ENCODE measurements around the gene ENO2. TPM values are rescaled to one million over a fixed set of nuclear protein-coding genes. Genes with fewer than 3 reads are reported as not detected.

Gene ENO2
- total RNA-seq, 2 experiments from 2014 or later: 315 to 330 TPM

GRCh38 chr12:6894321-6894720 is 20.1 kb upstream of the ENO2 start:
- H3K27ac Mint-ChIP-seq: no peak overlapping the region
- TF ChIP-seq, protein P1, sequence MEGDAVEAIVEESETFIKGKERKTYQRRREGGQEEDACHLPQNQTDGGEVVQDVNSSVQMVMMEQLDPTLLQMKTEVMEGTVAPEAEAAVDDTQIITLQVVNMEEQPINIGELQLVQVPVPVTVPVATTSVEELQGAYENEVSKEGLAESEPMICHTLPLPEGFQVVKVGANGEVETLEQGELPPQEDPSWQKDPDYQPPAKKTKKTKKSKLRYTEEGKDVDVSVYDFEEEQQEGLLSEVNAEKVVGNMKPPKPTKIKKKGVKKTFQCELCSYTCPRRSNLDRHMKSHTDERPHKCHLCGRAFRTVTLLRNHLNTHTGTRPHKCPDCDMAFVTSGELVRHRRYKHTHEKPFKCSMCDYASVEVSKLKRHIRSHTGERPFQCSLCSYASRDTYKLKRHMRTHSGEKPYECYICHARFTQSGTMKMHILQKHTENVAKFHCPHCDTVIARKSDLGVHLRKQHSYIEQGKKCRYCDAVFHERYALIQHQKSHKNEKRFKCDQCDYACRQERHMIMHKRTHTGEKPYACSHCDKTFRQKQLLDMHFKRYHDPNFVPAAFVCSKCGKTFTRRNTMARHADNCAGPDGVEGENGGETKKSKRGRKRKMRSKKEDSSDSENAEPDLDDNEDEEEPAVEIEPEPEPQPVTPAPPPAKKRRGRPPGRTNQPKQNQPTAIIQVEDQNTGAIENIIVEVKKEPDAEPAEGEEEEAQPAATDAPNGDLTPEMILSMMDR (IDR thresholded peaks at IDR 0.05): no peak
- peaks cover 16% of the 10 kb centered on the region for H3K4me1 Mint-ChIP-seq (ENCODE audit: low read depth)
- ChIA-PET POLR2A (interaction anchor here (1.5 to 2.4 kb wide), 2 partner anchors 10 to 18 kb away, joined by 6 to 7 read pairs; partner anchors contain the start of gene LRRC23), CTCF (no interaction called here)
- H3K9me3 Mint-ChIP-seq: no peaks in the 10 kb centered on the region
- DNase-seq: no peak
- H3K27me3 Mint-ChIP-seq: no peaks in the 10 kb centered on the region
- intact Hi-C loops (cut with micrococcal nuclease): no loop called here
- no peak overlapping the region for H3K4me3 Mint-ChIP-seq
- peaks cover 2% of the 10 kb centered on the region for H3K36me3 Mint-ChIP-seq (ENCODE audit: low read depth)
- ATAC-seq: no peak

GRCh38 chr12:6896846-6897435 is 17.4 kb upstream of the ENO2 start:
- H3K4me1 Mint-ChIP-seq (ENCODE audit: low read depth): peaks cover 14% of the 10 kb centered on the region
- POLR2A ChIA-PET: interaction anchor here (0.8 to 1.0 kb wide), 2 partner anchors 17 to 30 kb away, joined by 3 to 4 read pairs; no protein-coding TSS in a partner anchor
- CTCF ChIA-PET: interaction anchor here (0.9 to 4.4 kb wide), 4 partner anchors 24 to 213 kb away, joined by 3 to 19 read pairs (median 4); partner anchors contain the start of gene SPSB2
- no peak overlapping the region for H3K27ac Mint-ChIP-seq
- no peak for DNase-seq
- TF ChIP-seq, protein P1 (IDR thresholded peaks at IDR 0.05): no peak
- intact Hi-C loops (cut with micrococcal nuclease): no loop called here
- H3K27me3 Mint-ChIP-seq: no peaks in the 10 kb centered on the region
- H3K4me3 Mint-ChIP-seq: no peak overlapping the region
- H3K9me3 Mint-ChIP-seq: no peaks in the 10 kb centered on the region
- peaks cover 2% of the 10 kb centered on the region for H3K36me3 Mint-ChIP-seq (ENCODE audit: low read depth)
- no peak for ATAC-seq

DNA sequence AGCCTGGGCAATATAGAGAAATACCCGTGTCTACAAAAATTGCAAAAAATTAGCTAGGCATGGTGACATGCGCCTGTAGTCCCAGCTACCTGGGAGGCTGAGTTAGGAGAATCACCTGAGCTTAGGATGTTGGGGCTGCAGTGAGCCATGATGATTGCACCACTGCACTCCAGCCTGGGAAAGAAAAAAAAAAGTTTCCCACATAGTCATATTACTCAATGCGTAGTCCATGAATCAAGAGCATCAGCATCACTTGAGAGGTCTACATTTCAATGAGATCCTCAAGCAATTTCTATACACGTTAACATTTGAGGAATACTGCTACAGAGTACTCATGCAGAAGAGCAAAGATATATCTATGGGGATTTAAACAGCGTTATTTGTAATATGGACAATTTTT is 15.0 kb upstream of the ENO2 start:
- ATAC-seq: no peak

GRCh38 chr12:6899837-6900519 is 14.4 kb upstream of the ENO2 start:
- CTCF ChIA-PET: interaction anchor here (1.7 to 4.4 kb wide), 3 partner anchors 9 to 27 kb away, joined by 5 to 19 read pairs (median 11); partner anchors contain the start of gene SPSB2
- H3K4me1 Mint-ChIP-seq (ENCODE audit: low read depth): peaks cover 12% of the 10 kb centered on the region
- peak; percentile 60 for DNase-seq

More for the DNA sequence above, 15.0 kb upstream of the ENO2 start:
- Mint-ChIP-seq H3K27me3 (no peaks in the 10 kb centered on the region), H3K9me3 (no peaks in the 10 kb centered on the region), H3K36me3 (ENCODE audit: low read depth) (no peaks in the 10 kb centered on the region), H3K4me3 (no peak overlapping the region), H3K27ac (no peak overlapping the region), H3K4me1 (ENCODE audit: low read depth) (peaks cover 12% of the 10 kb centered on the region)
- TF ChIP-seq, protein P1 (IDR thresholded peaks at IDR 0.05): no peak
- CTCF ChIA-PET: interaction anchor here (1.7 to 4.4 kb wide), 3 partner anchors 8 to 27 kb away, joined by 5 to 19 read pairs (median 11); partner anchors contain the start of gene SPSB2
- intact Hi-C loops (cut with micrococcal nuclease): no loop called here
- DNase-seq: no peak
- POLR2A ChIA-PET: interaction anchor here (0.8 to 1.5 kb wide), 4 partner anchors 8 to 44 kb away, joined by 3 to 4 read pairs (median 4); partner anchors contain the start of genes C12orf57 and RNU7-1

More at GRCh38 chr12:6899837-6900519, 14.4 kb upstream of the ENO2 start:
- H3K27me3 Mint-ChIP-seq: no peaks in the 10 kb centered on the region
- no peak overlapping the region for H3K27ac Mint-ChIP-seq
- TF ChIP-seq, protein P1 (IDR thresholded peaks at IDR 0.05): no peak
- no peak overlapping the region for H3K4me3 Mint-ChIP-seq
- POLR2A ChIA-PET: interaction anchor here (0.8 to 1.5 kb wide), 4 partner anchors 9 to 44 kb away, joined by 3 to 4 read pairs (median 4); partner anchors contain the start of genes C12orf57 and RNU7-1
- H3K36me3 Mint-ChIP-seq (ENCODE audit: low read depth): no peaks in the 10 kb centered on the region
- no peaks in the 10 kb centered on the region for H3K9me3 Mint-ChIP-seq
- ATAC-seq: no peak
- intact Hi-C loops (cut with micrococcal nuclease): no loop called here
